ENCODE data around the gene RNF26. TPM values are rescaled to one million over a fixed set of nuclear protein-coding genes. Genes with fewer than 3 reads are reported as not detected.
A peak's percentile ranks its signal among the peaks of the same experiment; 100 is the strongest.

Gene RNF26
- total RNA-seq, 1 donor, result 9.4 TPM

GRCh38 chr11:119368121-119369034 is 34.1 kb downstream of the RNF26 start:
- DNase-seq (ENCODE audit: low read depth in 2 of 3, low spot score in 2 of 3), result no peak

- DNase-seq (ENCODE audit: low read depth in 2 of 3, low spot score in 2 of 3), result no peak
Observed at GRCh38 chr11:119369132-119369925, 35.0 kb downstream of the RNF26 start.

DNA sequence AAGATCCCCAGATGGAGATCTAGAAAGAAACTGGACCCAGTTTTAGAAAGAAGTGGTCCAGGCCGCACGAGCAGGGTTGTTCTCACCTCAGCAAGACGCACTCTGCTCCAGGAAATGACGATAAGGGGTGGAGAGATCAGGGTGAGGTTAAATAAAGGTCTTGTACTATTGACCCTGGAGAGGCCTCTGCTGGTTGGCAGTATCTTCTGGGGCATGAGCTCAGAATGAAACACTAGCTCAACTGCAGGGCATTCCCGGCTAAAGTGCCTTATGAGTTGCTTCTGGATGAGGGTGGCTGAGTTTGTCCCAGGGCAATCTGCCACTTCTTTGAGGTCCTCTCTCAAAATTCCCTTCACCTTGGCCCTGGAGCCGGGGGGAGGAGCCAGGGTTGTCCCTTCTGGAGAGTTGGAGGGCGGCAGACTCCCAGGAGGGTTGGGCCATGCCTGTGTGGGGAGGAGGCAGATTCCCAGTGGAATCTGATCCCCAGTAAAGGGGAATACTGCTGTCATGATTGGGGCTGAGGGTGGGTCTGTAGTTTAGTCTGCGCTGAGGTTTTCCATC is 36.2 kb downstream of the RNF26 start:
- DNase-seq (ENCODE audit: low read depth in 2 of 3, low spot score in 2 of 3), result no peak

DNA sequence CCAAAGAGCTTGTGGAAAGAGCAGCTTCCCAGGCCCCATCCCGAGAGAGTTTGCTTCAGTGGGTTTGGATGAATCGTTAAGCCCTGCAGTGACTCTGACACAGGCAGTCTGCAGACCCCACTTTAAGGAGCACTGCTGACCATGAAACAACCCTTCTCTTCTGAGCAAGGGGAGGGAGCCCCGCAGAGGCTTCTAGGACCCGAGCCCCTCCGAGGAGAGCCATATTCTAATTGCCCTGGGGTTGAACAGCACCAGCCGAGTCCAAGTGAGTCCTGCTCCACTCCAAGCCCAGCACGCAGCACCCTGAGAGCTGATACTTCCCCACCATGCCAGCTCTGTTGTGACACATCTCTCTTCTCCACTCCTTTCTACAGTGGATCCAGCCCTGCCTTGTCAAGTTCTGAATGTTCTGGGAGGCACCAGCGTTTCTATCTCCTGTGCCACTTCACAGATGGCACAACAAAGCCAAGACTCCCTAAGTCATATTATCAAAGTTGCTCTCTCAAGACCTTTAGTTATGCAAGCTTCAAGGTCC is 36.8 kb downstream of the RNF26 start:
- no peak for DNase-seq (ENCODE audit: low read depth in 2 of 3, low spot score in 2 of 3)

DNA sequence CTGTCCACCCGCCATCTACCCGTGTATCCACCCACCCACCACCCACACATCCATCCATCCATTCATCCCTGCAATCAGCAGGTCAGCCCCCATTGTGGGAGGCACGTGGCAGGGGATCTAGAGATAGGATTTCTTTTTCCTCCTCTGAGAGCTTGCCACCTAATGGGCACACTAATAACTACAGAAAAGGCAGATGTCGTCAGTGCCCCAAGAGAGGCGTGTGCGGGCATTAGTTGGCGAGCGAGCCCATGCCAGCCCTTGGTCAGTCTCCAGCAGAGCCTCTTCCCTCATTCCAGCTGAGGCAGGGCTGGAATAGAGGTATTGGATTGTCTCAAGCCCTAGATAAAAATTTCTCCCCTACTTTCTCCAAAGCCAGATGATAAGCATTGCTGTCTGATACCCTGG is 37.5 kb downstream of the RNF26 start:
- peak in 1 of 3 donors; percentile 39 for DNase-seq (ENCODE audit: low read depth in 2 of 3, low spot score in 2 of 3)

- DNase-seq (ENCODE audit: low read depth in 2 of 3, low spot score in 2 of 3), result no peak
Observed at GRCh38 chr11:119372260-119373058, 38.1 kb downstream of the RNF26 start.

- no peak for DNase-seq (ENCODE audit: low read depth in 2 of 3, low spot score in 2 of 3)
Observed at GRCh38 chr11:119373059-119373920, 39.0 kb downstream of the RNF26 start.

- peak in 2 of 3 donors; percentile 31 to 55 for DNase-seq (ENCODE audit: low read depth in 2 of 3, low spot score in 2 of 3)
Observed at GRCh38 chr11:119373921-119374631, 39.7 kb downstream of the RNF26 start.

GRCh38 chr11:119374632-119375336 is 40.5 kb downstream of the RNF26 start:
- no peak for DNase-seq (ENCODE audit: low read depth in 2 of 3, low spot score in 2 of 3)

GRCh38 chr11:119375337-119376196 is 41.2 kb downstream of the RNF26 start:
- no peak for DNase-seq (ENCODE audit: low read depth in 2 of 3, low spot score in 2 of 3)

GRCh38 chr11:119376197-119376847 is 42.0 kb downstream of the RNF26 start:
- no peak for DNase-seq (ENCODE audit: low read depth in 2 of 3, low spot score in 2 of 3)

- DNase-seq (ENCODE audit: low read depth in 2 of 3, low spot score in 2 of 3), result no peak
Observed at GRCh38 chr11:119377112-119377901, 43.0 kb downstream of the RNF26 start.

GRCh38 chr11:119377961-119378667 is 43.8 kb downstream of the RNF26 start:
- DNase-seq (ENCODE audit: low read depth in 2 of 3, low spot score in 2 of 3), result no peak

GRCh38 chr11:119378851-119379465 is 44.6 kb downstream of the RNF26 start:
- DNase-seq (ENCODE audit: low read depth in 2 of 3, low spot score in 2 of 3), result no peak
